GM12891 (cell line): Measurements from ENCODE around the gene CACNA1A.

Experiments used
- PAX5 ChIP-seq: IDR thresholded peaks from 2 replicates; pipeline ENCODE4 v1.6.1; 2011; ENCODE audit warnings: low read length, moderate library complexity, mild to moderate bottlenecking; ENCODE audit not compliant: insufficient read depth, severe bottlenecking
- POLR2A ChIP-seq: IDR thresholded peaks from 2 replicates; pipeline ENCODE4 v1.6.1; 2011; ENCODE audit warnings: low read depth, low read length, control low read depth
- POLR2AphosphoS5 ChIP-seq: IDR thresholded peaks from 2 replicates; pipeline ENCODE4 v1.6.1; 2011; ENCODE audit warnings: low read depth, low read length, control low read depth
- POU2F2 ChIP-seq: IDR thresholded peaks from 2 replicates; pipeline ENCODE4 v1.6.1; 2011; ENCODE audit warnings: low read depth, mild to moderate bottlenecking, control low read depth, low read length, moderate library complexity
- SPI1 ChIP-seq: IDR thresholded peaks from 2 replicates; pipeline ENCODE4 v1.6.1; 2011; ENCODE audit warnings: low read depth, low read length, control low read depth
- TAF1 ChIP-seq: IDR thresholded peaks from 2 replicates; pipeline ENCODE4 v1.6.1; 2011; ENCODE audit warnings: low read depth, low read length, control low read depth

DNA sequence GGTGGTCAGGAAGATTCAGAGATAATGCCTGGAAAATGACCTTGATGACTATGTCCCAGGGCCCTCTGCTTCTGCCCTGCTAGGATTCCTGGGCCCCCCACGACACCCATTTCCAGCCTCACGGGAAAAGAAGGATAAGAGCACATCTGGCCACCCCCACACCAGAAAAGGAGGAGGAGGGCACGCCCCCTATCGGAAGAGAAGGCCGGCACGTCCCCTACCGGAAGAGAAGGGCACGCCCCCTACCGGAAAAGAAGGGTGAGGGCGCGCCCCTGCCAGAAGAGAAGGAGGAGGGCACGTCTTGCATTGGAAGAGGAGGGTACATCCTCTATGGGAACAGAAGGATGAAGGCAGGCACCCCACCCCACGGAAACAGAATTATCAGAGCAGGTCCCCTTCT lies 271.8 kb downstream of the CACNA1A start:
- TF ChIP-seq POLR2AphosphoS5 (no peak), TAF1 (no peak), POU2F2 (no peak), POLR2A (no peak), PAX5 (no peak), SPI1 (no peak)
